Left lung (tissue), 14 donors: Measurements from ENCODE around the gene RNF13. TPM values are rescaled to one million over a fixed set of nuclear protein-coding genes. Genes with fewer than 3 reads are reported as not detected.

ENCODE experiments used
- ATAC-seq: fragments of 200-7000 bp; cut with Tn5 transposase; one replicate; pipeline ENCODE4 v1.9.1; 2020; ENCODE audit warnings: moderate library complexity
- DNase-seq, 4 donors: peaks; one replicate each; pipeline ENCODE4 v3.0.0-alpha.2; 2013 to 2020
- H3K27ac ChIP-seq, 2 donors: fragments of 200-600 bp; sonication (generic) in 1 of 2; one replicate each; pipeline versions ENCODE4 v1.5.0 to v1.8.0; 2020 to 2021
- H3K27me3 ChIP-seq, 2 donors: fragments of 200-600 bp; sonication (generic) in 1 of 2; one replicate each; pipeline versions ENCODE4 v1.5.0 to v1.8.0; 2020 to 2021
- H3K36me3 ChIP-seq, 2 donors: fragments of 200-600 bp; sonication (generic) in 1 of 2; one replicate each; pipeline versions ENCODE4 v1.5.0 to v1.8.0; 2020 to 2021
- H3K4me1 ChIP-seq, 2 donors: fragments of 200-600 bp; one replicate each; pipeline ENCODE4 v1.8.0; 2021
- H3K4me3 ChIP-seq, 2 donors: fragments of 200-600 bp; sonication (generic) in 1 of 2; one replicate each; pipeline versions ENCODE4 v1.5.0 to v1.8.0; 2020 to 2021; ENCODE audit warnings: mild to moderate bottlenecking in 1 of 2
- H3K9me3 ChIP-seq, 2 donors: fragments of 200-600 bp; sonication (generic) in 1 of 2; one replicate each; pipeline versions ENCODE4 v1.5.0 to v1.8.0; 2020 to 2021
- intact Hi-C, 2 donors: fragments of 100-400 bp; cut with DNase I; formaldehyde crosslinking; loops; one replicate each; pipeline versions ENCODE4 v1.11.2 to v1.14.2; 2022
- long read RNA-seq, 12 donors: library from polyadenylated mRNA in 2 of 12; unstranded in 2 of 12; transcript quantifications; one replicate each; pipeline ENCODE4 v2.0.0 and lab custom pipeline, GENCODE V29; 2019 to 2026
- polyA plus RNA-seq, 6 donors: library from polyadenylated mRNA; unstranded; fragments of 120-200 nt; gene quantifications; one replicate each; pipeline ENCODE4 v1.2.1, GENCODE V29; 2013; ENCODE audit not compliant: insufficient read length in 6 of 6
- total RNA-seq, 2 donors: library from RNA; stranded (reverse); fragmentation: NEBNext Ultra II Directional; extraction: Animal tissue kit (Norgen Biotek cat#: 25700); gene quantifications; one replicate each; pipeline ENCODE4 v1.2.1, GENCODE V29; 2021
- TF ChIP-seq, protein P1 (sequence below), 2 donors: fragments of 200-600 bp; sonication (generic) in 1 of 2; IDR thresholded peaks; one replicate each; pipeline versions ENCODE4 v1.5.0 to v1.8.0; 2021; ENCODE audit warnings: antibody characterized with exemption in 2 of 2
- donor health status: DM: no; HTN: yes; CAD: no.
- donor health status: DM: no; HTN: no; CAD: no.

The RNF13 gene, protein sequence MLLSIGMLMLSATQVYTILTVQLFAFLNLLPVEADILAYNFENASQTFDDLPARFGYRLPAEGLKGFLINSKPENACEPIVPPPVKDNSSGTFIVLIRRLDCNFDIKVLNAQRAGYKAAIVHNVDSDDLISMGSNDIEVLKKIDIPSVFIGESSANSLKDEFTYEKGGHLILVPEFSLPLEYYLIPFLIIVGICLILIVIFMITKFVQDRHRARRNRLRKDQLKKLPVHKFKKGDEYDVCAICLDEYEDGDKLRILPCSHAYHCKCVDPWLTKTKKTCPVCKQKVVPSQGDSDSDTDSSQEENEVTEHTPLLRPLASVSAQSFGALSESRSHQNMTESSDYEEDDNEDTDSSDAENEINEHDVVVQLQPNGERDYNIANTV
- total RNA-seq (100 to 1,000 TPM in 1 of 2 donors, 10 to 100 TPM in 1; 89.2 to 126 TPM), polyA plus RNA-seq (10 to 100 TPM; 64.9 to 77.6 (median 69.8) TPM)
- long read RNA-seq, donor 1, transcript RNF13-203 (10 exons, 2,843 nt): major isoform, 24 of 166 reads
- long read RNA-seq, donor 1, partial matches to known transcripts: 11 of 166 reads
- long read RNA-seq, donor 1, other reads (novel, unspliced or antisense): 124 of 166 reads
- long read RNA-seq, donor 2, transcript RNF13-203 (10 exons, 2,843 nt): major isoform, 9 of 16 reads
- long read RNA-seq, donor 2, partial matches to known transcripts: 0 of 16 reads
- long read RNA-seq, donor 2, other reads (novel, unspliced or antisense): 0 of 16 reads
- long read RNA-seq, donor 3, transcript RNF13-203 (10 exons, 2,843 nt): major isoform, 19 of 22 reads
- long read RNA-seq, donor 3, partial matches to known transcripts: 0 of 22 reads
- long read RNA-seq, donor 3, other reads (novel, unspliced or antisense): 0 of 22 reads
- long read RNA-seq, donor 4, transcript RNF13-203 (10 exons, 2,843 nt): major isoform, 34 of 51 reads
- long read RNA-seq, donor 4, partial matches to known transcripts: 2 of 51 reads
- long read RNA-seq, donor 4, other reads (novel, unspliced or antisense): 10 of 51 reads
- long read RNA-seq, donor 5, transcript RNF13-203 (10 exons, 2,843 nt): major isoform, 10 of 14 reads
- long read RNA-seq, donor 5, partial matches to known transcripts: 0 of 14 reads
- long read RNA-seq, donor 5, other reads (novel, unspliced or antisense): 0 of 14 reads
- long read RNA-seq, donor 6, transcript RNF13-203 (10 exons, 2,843 nt): major isoform, 12 of 26 reads
- long read RNA-seq, donor 6, partial matches to known transcripts: 11 of 26 reads
- long read RNA-seq, donor 6, other reads (novel, unspliced or antisense): 0 of 26 reads
- long read RNA-seq, donor 7, transcript RNF13-203 (10 exons, 2,843 nt): major isoform, 10 of 10 reads
- long read RNA-seq, donor 7, partial matches to known transcripts: 0 of 10 reads
- long read RNA-seq, donor 7, other reads (novel, unspliced or antisense): 0 of 10 reads
- long read RNA-seq, donor 8, transcript RNF13-203 (10 exons, 2,843 nt): major isoform, 11 of 15 reads
- long read RNA-seq, donor 8, partial matches to known transcripts: 0 of 15 reads
- long read RNA-seq, donor 8, other reads (novel, unspliced or antisense): 0 of 15 reads
- long read RNA-seq, donor 9: 0 reads
- long read RNA-seq, donor 10, transcript RNF13-203 (10 exons, 2,843 nt): major isoform, 48 of 63 reads
- long read RNA-seq, donor 10, partial matches to known transcripts: 4 of 63 reads
- long read RNA-seq, donor 10, other reads (novel, unspliced or antisense): 7 of 63 reads
- long read RNA-seq, donor 11, transcript RNF13-203 (10 exons, 2,843 nt): major isoform, 29 of 34 reads
- long read RNA-seq, donor 11, partial matches to known transcripts: 0 of 34 reads
- long read RNA-seq, donor 11, other reads (novel, unspliced or antisense): 0 of 34 reads
- long read RNA-seq, donor 12, transcript RNF13-203 (10 exons, 2,843 nt): major isoform, 16 of 18 reads
- long read RNA-seq, donor 12, partial matches to known transcripts: 0 of 18 reads
- long read RNA-seq, donor 12, other reads (novel, unspliced or antisense): 0 of 18 reads

DNA sequence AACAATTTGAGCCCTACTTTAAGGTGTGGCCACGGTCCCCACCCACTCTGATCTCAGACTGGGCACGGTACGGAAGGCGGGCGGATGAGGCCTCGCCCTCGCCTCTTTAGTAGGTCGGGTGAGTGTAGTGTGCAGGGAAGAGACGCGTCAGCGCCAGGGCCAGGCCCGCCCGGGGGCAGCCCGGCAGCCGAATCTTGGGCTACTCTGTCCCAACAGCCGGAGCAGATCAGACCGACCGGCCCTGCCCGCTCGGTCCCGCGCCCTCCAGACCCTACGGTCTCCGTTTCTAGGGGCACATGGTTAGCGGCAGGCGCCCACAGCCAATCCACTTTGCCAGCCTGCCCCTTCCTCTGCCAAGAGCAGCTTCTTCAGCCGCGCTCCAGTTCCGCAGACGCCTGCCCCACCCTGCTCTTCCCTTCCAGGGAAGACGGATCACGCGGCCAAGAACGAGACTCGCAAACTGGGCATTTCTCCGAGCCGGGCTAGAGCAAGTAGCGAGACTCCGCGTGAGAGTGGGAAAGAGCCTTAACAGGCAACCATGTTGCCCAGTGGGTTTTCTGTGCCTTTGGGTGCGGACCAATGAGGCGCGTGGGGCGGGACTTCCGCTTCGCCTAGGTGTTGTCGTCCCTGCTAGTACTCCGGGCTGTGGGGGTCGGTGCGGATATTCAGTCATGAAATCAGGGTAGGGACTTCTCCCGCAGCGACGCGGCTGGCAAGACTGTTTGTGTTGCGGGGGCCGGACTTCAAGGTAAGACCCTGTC, at the start of gene RNF13:
Gene RNF13 (plus strand): TSS at position 610 of the 761 bp plus-strand sequence. CDS start 32,812 bp downstream, outside the sequence.
- Histone ChIP-seq H3K4me1 (peaks cover 11 to 52% of the 10 kb centered on the region in 2 donors), H3K9me3 (no peaks in the 10 kb centered on the region), H3K27me3 (no peaks in the 10 kb centered on the region), H3K27ac (peak within 1 kb of the TSS; percentile 98 to 99), H3K36me3 (no peaks in the 10 kb centered on the region), H3K4me3 (peak within 1 kb of the TSS; percentile 70 to 73)
- ATAC-seq (peak; percentile 95), DNase-seq (peak; percentile 93 to 98 (median 96))
- intact Hi-C loops: no loop called here
- TF ChIP-seq, protein P1, sequence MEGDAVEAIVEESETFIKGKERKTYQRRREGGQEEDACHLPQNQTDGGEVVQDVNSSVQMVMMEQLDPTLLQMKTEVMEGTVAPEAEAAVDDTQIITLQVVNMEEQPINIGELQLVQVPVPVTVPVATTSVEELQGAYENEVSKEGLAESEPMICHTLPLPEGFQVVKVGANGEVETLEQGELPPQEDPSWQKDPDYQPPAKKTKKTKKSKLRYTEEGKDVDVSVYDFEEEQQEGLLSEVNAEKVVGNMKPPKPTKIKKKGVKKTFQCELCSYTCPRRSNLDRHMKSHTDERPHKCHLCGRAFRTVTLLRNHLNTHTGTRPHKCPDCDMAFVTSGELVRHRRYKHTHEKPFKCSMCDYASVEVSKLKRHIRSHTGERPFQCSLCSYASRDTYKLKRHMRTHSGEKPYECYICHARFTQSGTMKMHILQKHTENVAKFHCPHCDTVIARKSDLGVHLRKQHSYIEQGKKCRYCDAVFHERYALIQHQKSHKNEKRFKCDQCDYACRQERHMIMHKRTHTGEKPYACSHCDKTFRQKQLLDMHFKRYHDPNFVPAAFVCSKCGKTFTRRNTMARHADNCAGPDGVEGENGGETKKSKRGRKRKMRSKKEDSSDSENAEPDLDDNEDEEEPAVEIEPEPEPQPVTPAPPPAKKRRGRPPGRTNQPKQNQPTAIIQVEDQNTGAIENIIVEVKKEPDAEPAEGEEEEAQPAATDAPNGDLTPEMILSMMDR (IDR thresholded peaks at IDR 0.05): no peak

DNA sequence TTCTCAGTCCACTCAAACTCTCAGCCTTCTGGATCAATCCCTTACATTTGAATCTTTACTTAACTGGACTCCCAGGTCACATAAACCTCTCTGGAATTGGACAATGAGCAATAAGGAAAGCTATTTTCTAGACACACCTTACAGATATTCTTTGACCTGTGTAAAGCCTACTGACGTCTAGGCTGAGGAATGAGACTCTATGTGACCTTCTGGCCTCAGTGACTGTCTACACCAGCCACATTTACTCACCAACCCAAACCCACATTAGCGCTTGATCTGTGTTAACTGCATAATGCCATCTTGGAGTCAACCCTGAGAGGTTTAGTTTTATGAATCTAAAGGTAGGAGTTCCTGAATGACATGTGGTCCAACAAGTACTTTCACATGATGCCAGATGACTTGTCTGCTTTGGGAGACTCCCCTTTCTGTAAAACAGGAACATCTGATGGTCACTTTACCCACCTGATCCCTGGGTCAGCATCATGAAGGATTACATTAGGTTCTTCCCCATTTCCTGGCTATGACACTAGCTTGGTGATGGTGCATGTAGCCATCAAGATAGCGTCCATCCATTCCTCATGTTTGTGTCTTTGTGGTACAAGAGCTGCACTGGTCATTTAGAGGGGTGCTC, 49.3 kb upstream of the RNF13 start:
- ATAC-seq: no peak
- intact Hi-C loops: no loop called here
- no peak overlapping the region for H3K4me3 ChIP-seq
- no peak for DNase-seq
- no peaks in the 10 kb centered on the region for H3K4me1 ChIP-seq
- TF ChIP-seq, protein P1 (IDR thresholded peaks at IDR 0.05): no peak
- no peaks in the 10 kb centered on the region for H3K36me3 ChIP-seq
- no peak overlapping the region for H3K27ac ChIP-seq
- H3K27me3 ChIP-seq: peaks cover 0 to 8% of the 10 kb centered on the region in 2 donors
- no peaks in the 10 kb centered on the region for H3K9me3 ChIP-seq

DNA sequence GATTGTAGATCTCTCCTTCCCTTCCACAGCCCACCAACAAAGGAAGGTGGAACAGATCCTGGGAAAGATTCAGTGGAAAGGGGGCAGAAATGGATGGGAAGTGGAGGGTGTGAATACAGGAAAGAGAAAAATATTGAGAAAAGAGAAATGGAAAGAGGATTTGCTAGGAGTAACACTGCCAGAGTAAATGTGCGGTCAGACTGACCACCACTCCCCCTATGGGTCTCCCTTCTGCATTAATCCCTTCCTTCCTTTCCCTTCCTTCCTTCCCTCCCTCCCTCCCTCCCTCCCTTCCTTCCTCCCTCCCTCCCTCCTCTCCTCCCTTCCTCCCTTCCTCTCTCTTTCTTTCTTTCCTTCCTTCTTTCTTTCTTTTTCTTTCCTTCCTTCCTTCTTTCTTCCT, 48.7 kb upstream of the RNF13 start:
- H3K27ac ChIP-seq: no peak overlapping the region
- TF ChIP-seq, protein P1 (IDR thresholded peaks at IDR 0.05): no peak
- no peak for ATAC-seq
- H3K4me1 ChIP-seq: no peaks in the 10 kb centered on the region
- H3K9me3 ChIP-seq: no peaks in the 10 kb centered on the region
- intact Hi-C loops: no loop called here
- no peak for DNase-seq
- H3K27me3 ChIP-seq: peaks cover 0 to 8% of the 10 kb centered on the region in 2 donors
- no peak overlapping the region for H3K4me3 ChIP-seq
- H3K36me3 ChIP-seq: no peaks in the 10 kb centered on the region
